Lung (tissue), 12 donors: ENCODE measurements around the gene SCMH1. TPM values are rescaled to one million over a fixed set of nuclear protein-coding genes. Genes with fewer than 3 reads are reported as not detected.
A peak's percentile ranks its signal among the peaks of the same experiment; 100 is the strongest.

ENCODE experiments used
- ATAC-seq: fragments of 200-7000 bp; cut with Tn5 transposase; one replicate; pipeline ENCODE4 v1.9.1; 2020; ENCODE audit warnings: moderate number of reproducible peaks; ENCODE audit not compliant: insufficient read depth, low FRiP score
- DNase-seq, 3 donors: peaks; one replicate each; pipeline ENCODE4 v3.0.0-alpha.2; 2013 to 2017
- H3K27ac ChIP-seq, 2 donors: one replicate each; pipeline ENCODE4 v1.5.1; 2013; ENCODE audit warnings: mild to moderate bottlenecking in 2 of 2, moderate library complexity in 2 of 2, control low read depth in 1 of 2, inconsistent platforms in 1 of 2, low read depth in 1 of 2, low read length in 1 of 2
- H3K27me3 ChIP-seq, 3 donors: one replicate each; pipeline ENCODE4 v1.5.1; 2013; ENCODE audit warnings: low read length in 2 of 3; ENCODE audit not compliant: control insufficient read depth in 3 of 3, insufficient read depth in 3 of 3
- H3K36me3 ChIP-seq, 4 donors: one replicate each; pipeline ENCODE4 v1.5.1; 2013; ENCODE audit warnings: low read length in 4 of 4, mild to moderate bottlenecking in 1 of 4, moderate library complexity in 1 of 4; ENCODE audit not compliant: control insufficient read depth in 4 of 4, insufficient read depth in 4 of 4
- H3K4me1 ChIP-seq, 5 donors: one replicate each; pipeline ENCODE4 v1.5.1; 2013; ENCODE audit warnings: low read length in 5 of 5, mild to moderate bottlenecking in 2 of 5, moderate library complexity in 1 of 5; ENCODE audit not compliant: control insufficient read depth in 5 of 5, insufficient read depth in 5 of 5
- H3K4me3 ChIP-seq: one replicate; pipeline ENCODE4 v1.5.1; 2013; ENCODE audit warnings: mild to moderate bottlenecking, control low read depth, moderate library complexity
- H3K9ac ChIP-seq, 2 donors: one replicate each; pipeline ENCODE4 v1.5.1; 2013; ENCODE audit warnings: low read length in 2 of 2, control low read depth in 1 of 2; ENCODE audit not compliant: insufficient read depth in 1 of 2
- H3K9me3 ChIP-seq, 4 donors: one replicate each; pipeline ENCODE4 v1.5.1; 2013; ENCODE audit warnings: low read length in 3 of 4, mild to moderate bottlenecking in 1 of 4, moderate library complexity in 1 of 4; ENCODE audit not compliant: control insufficient read depth in 4 of 4, insufficient read depth in 3 of 4
- WGBS, 2 donors: extraction: QIAGEN DNeasy Blood & Tissue Kit; methylation state at CpG; one replicate each; pipeline ENCODE4 v1.1.7; 2013; 5-methylcytosine and 5-hydroxymethylcytosine counted together
- polyA plus RNA-seq, 2 donors: library from polyadenylated mRNA; stranded (reverse); fragments of 200-250 nt; gene quantifications; one replicate each; pipeline ENCODE4 v1.2.1, GENCODE V29; 2013
- total RNA-seq, 2 donors: library from RNA; depleted of rRNA in 1 of 2; stranded (reverse); fragments of >200 nt in 1 of 2; gene quantifications; one replicate each; pipeline ENCODE4 v1.2.1, GENCODE V29; 2014 to 2021
- TF ChIP-seq, protein P1 (sequence below): IDR thresholded peaks from 2 replicates; pipeline ENCODE4 v1.5.1; 2012; ENCODE audit warnings: mild to moderate bottlenecking; ENCODE audit errors: control extremely low read depth, extremely low read depth
- donor health status: control.
- donor health status: control.
- donor health status: Bipolar disorder and iron deficiency.
- donor health status: healthy.
- donor health status: DM: yes; HTN: yes; CAD: no.

The SCMH1 gene
- total and polyA plus RNA-seq, 4 donors, result 20.7 to 43.5 (median 28.8) TPM

DNA sequence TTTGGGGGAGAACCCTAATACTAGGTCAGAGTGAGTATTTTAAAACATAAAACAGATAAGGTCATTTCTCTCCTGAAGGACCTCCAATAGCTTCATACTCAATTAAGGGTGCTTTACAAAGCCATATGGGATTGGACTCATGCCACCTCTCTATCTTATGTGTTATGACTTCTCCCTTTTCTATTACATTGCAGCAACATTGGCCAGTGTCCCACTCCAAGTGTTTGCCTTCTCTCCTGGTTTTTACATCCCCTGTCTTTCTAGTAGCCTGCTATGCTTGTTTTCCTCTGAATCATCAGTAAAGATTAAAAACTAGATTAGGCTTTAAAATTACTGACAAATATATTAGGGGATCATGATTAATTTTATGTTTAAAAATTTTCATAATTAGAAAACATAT lies 66.6 kb downstream of the SCMH1 start:
- H3K27me3 ChIP-seq, result no peaks in the 10 kb centered on the region
- H3K4me1 ChIP-seq, result no peaks in the 10 kb centered on the region
- DNase-seq (no peak), ATAC-seq (no peak)
- H3K9me3 ChIP-seq, result no peaks in the 10 kb centered on the region
- H3K9ac ChIP-seq, result no peak overlapping the region
- no peak overlapping the region for H3K27ac ChIP-seq
- no peak overlapping the region for H3K4me3 ChIP-seq
- TF ChIP-seq, protein P1, sequence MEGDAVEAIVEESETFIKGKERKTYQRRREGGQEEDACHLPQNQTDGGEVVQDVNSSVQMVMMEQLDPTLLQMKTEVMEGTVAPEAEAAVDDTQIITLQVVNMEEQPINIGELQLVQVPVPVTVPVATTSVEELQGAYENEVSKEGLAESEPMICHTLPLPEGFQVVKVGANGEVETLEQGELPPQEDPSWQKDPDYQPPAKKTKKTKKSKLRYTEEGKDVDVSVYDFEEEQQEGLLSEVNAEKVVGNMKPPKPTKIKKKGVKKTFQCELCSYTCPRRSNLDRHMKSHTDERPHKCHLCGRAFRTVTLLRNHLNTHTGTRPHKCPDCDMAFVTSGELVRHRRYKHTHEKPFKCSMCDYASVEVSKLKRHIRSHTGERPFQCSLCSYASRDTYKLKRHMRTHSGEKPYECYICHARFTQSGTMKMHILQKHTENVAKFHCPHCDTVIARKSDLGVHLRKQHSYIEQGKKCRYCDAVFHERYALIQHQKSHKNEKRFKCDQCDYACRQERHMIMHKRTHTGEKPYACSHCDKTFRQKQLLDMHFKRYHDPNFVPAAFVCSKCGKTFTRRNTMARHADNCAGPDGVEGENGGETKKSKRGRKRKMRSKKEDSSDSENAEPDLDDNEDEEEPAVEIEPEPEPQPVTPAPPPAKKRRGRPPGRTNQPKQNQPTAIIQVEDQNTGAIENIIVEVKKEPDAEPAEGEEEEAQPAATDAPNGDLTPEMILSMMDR, result no peak
- H3K36me3 ChIP-seq, result peaks cover 0 to 4% (median 0%) of the 10 kb centered on the region in 4 donors

DNA sequence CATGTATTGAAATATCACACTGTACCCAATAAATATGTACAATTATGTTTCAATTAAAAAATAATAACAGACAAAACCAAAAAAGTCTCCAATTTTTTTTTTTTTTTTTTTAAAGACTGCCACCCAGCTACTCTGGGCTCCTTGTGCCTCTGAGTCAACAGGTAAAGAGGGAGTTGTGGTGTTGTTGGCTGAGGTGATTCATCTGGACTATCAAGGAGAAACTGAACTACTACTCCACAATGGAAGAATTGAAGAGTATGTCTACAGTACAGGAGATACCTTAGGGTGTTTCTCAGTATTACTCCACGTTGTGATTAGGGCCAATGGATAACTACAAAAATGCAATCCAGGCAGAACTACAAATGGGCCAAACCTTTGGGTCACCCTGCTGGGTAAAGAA lies 67.9 kb downstream of the SCMH1 start:
- Histone ChIP-seq H3K4me3 (no peak overlapping the region), H3K27me3 (no peaks in the 10 kb centered on the region), H3K27ac (no peak overlapping the region), H3K36me3 (peaks cover 0 to 4% (median 2%) of the 10 kb centered on the region in 4 donors), H3K9me3 (peaks cover 0 to 4% (median under 1%) of the 10 kb centered on the region in 4 donors), H3K4me1 (no peaks in the 10 kb centered on the region), H3K9ac (no peak overlapping the region)
- no peak for ATAC-seq
- no peak for DNase-seq
- WGBS, 2 donors, result 89 to 96% methylated on average over 1 of the region's 1 CpG
- TF ChIP-seq, protein P1, result no peak

DNA sequence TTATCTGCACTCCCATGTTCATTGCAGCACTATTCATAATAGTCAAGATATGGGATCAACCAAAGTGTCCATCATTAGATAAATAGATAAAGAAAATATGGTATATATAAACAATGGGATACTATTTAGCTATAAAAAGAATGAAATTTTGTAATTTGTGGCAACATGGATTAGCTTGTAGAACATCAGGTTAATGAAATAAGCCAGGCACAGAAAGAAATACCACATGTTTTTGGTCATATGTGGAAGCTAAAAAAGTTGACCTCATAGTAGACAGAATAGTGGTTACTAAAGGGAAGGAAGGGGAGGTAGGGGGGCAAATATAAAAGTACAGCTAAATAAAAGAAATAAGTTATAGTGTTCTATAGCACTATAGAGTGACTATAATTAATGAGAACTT lies 68.5 kb downstream of the SCMH1 start:
- ATAC-seq (no peak), DNase-seq (no peak)
- H3K4me1 ChIP-seq, result no peaks in the 10 kb centered on the region
- H3K4me3 ChIP-seq, result no peak overlapping the region
- H3K9ac ChIP-seq, result no peak overlapping the region
- peaks cover 0 to 7% (median 2%) of the 10 kb centered on the region in 4 donors for H3K9me3 ChIP-seq
- H3K27ac ChIP-seq, result peak overlapping the region in 1 of 2 donors; percentile 2
- TF ChIP-seq, protein P1, result no peak
- H3K36me3 ChIP-seq, result peaks cover 0 to 6% (median 2%) of the 10 kb centered on the region in 4 donors
- no peaks in the 10 kb centered on the region for H3K27me3 ChIP-seq

GRCh38 chr1:41171266-41171874 lies 70.7 kb downstream of the SCMH1 start:
- TF ChIP-seq, protein P1, result no peak
- Histone ChIP-seq H3K9ac (no peak overlapping the region), H3K36me3 (peaks cover 0 to 12% (median 3%) of the 10 kb centered on the region in 4 donors), H3K27ac (no peak overlapping the region), H3K9me3 (peaks cover 0 to 12% (median 6%) of the 10 kb centered on the region in 4 donors), H3K4me1 (no peaks in the 10 kb centered on the region), H3K27me3 (no peaks in the 10 kb centered on the region), H3K4me3 (no peak overlapping the region)
- DNase-seq (no peak), ATAC-seq (no peak)
- 49 to 50% methylated on average over 1 of the region's 1 CpG for WGBS, 2 donors
